NCI-H146 treated with DMSO at 0.1 percent for 48 hours (cell line): ENCODE measurements around the gene SMOC2.
"Not testable (repeated sequence)": the region's sequence is repeated elsewhere in the genome, so short reads cannot be mapped to it uniquely, and the experiment has no call there.

Source experiments
- DNase-seq: peaks from one replicate; lab custom pipeline; 2025; ENCODE audit not compliant: unreplicated experiment; lab: John Stamatoyannopoulos, UW

Gene SMOC2

GRCh38 chr6:168699631-168700295 lies 258.8 kb downstream of the SMOC2 start:
- DNase-seq = peak; percentile 48

DNA sequence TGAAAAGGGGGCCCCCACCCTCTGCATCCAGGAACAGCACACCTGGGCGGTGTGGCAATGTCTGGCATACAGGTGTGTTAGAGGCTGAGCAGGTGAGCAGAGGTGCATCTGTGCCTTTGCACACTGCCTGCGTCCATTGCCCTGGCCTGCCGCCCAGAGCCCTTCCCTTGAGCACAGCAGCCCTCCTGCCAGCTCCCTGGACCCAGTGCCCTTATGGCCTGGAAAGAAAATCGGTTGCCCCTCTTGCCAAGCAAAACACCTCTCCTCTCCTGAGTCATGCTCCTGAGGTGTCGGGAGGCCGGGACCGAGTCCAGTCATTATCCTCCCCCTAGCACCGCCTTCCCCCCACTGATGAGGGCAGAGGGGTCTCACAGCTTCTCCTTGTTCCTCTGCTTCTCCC lies 259.9 kb downstream of the SMOC2 start:
- no peak for DNase-seq

GRCh38 chr6:168703990-168704389 lies 263.0 kb downstream of the SMOC2 start:
- DNase-seq = no peak

- no peak for DNase-seq
Observed at GRCh38 chr6:168704678-168705077, 263.7 kb downstream of the SMOC2 start.

DNA sequence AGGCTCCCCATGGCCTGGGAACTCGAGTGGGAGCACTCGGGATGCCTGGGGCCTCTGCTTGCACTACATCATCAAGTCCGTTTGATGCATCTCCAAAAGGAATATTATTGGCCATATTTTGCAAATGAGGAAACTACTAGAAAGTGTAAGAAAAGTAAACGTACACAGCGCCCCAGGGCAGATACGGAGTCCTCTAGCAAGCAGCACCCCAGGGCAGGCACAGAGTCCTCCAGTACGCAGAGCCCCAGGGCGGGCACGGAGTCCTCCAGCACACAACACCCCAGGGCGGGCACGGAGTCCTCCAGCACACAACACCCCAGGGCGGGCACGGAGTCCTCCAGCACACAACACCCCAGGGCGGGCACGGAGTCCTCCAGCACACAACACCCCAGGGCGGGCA lies 264.3 kb downstream of the SMOC2 start:
- not testable (repeated sequence) for DNase-seq

DNA sequence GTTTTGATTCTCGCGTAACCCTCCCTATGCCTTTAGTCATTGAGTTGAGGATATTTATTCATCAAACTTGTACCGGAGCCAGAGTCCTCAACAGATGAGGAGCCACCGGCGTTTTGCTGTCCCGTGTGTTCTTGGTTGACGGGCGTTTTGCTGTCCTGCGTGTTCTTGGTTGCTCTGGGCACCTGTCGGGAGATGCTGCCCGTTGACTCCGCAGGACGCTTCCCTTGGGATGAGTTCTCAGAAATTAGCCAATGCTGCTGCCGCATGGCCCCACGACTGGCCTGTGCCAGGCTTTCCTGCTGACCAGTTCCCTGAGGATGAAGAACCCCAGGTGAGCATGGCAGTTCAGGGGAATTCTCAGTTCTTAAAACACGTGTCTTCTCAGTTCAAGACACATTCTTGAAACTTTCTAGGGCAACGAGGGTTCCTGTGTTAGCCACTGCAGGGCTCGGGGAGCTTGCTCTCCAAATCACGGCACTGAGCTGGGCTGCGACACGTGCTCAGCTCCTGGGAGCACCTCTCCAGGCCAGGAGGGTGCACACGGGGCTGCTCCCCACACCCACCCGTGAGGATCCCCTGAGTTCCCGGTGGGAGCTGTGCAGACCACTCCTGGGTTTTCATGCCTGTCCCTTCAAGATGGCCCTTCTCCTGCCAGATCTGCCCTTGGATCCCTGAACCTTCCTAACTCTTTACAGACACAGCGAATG lies 265.6 kb downstream of the SMOC2 start:
- DNase-seq = no peak

DNA sequence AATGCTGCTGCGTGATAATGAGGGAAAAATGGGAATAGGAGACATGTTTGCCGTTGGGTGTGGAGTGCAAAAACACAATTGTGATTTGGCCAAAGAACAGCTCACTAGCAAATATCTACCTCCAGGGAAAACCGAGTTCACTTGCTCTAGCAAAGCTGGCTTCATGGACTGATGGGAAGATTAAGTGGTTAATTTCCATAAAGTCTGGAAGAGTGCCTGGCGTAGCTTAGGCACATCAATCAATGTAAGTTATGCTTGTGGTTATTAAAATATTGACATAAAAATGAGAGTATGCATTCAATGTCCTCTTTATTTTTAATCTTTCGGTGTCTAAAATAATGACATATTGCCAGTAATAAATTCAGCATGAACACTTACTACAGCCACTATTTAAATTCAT lies 267.5 kb downstream of the SMOC2 start:
- no peak for DNase-seq

DNA sequence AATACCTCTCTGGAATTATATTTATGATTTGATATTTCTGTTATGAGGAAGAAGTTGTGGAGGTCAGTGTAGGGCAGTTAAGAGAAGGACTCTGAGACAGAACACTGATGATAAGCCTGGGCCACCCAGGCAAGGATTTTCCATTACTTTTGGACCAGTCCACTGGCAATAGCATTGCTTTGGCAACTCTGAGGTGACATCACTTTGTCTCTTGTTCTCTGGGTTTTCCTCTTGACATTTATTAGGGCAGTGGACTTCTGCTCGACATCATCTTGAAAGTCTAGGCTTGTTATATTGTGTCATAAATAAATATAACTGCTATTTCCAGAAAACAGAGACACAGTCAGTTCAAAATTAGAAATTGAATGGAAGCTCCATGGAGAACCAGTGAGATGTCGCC lies 268.0 kb downstream of the SMOC2 start:
- DNase-seq = no peak

- DNase-seq = no peak
Observed at GRCh38 chr6:168709390-168709789, 268.4 kb downstream of the SMOC2 start.

- DNase-seq = no peak
Observed at GRCh38 chr6:168709991-168710390, 269.0 kb downstream of the SMOC2 start.

DNA sequence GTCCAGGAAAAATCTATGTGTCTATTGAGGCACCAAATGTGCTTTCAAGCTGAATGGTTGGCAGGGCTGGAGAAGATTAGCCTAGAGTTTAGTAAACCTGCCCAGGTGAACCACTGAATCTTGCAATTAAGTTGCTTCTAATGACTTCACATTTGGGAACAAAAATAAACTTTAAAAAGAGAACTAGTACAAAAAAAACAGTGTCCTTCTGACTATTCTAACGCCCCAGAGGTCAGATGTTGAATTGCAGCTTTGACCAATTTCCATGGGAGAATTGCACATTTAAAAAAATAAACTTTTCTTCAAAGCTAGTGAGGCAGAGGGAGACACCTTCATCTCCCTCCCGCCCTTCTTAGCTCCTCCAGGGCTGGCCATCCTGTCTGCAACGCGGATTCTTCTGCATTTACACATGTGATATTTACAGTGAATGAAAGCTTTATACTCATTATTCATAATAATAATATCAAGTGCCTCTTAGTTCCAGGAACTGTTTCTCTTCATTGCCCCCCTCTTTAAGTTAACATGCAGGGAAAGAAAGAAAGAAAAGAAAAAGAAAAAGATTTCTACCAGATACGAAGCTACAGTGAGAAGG lies 270.2 kb downstream of the SMOC2 start:
- no peak for DNase-seq

GRCh38 chr6:168711666-168712300 lies 270.8 kb downstream of the SMOC2 start:
- no peak for DNase-seq

DNA sequence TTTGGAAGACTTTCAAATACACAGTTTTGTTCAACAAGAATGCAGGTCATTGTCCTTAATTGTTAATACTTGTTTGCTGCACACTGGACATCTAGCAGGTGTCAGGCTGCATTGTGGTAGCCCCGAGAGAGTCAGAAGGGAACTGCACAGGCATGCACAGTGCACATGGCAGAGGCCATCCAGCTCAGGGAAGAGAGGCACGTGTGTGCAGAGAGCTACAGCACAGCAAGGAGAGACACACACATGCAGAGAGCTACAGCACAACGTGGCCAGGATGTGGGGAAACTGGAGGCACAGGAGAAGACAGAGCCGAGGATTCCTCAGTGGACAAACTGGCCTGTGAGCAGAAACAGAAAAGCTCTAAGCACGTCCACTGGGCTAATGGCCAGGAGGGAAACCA lies 272.0 kb downstream of the SMOC2 start:
- no peak for DNase-seq

DNA sequence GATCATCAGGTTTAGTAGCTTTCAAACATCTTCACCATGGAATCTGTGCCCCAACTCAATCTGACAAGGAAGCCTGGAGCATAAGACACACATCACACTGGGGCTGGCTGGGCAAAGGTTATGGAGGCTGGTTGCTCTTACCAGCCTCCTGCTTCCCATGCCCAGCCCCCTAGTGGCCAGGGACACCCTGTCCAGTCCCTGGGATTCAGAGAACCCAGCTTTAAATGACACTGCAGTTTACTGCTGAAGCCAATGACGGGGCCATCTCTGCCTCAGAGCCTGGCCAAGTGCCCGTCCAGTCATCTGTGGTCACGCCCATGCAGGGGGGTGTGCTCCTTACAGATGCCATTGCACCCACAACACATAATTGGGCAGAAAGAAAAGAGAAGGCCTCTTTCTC lies 272.9 kb downstream of the SMOC2 start:
- DNase-seq = no peak

- no peak for DNase-seq
Observed at GRCh38 chr6:168714547-168715260, 273.7 kb downstream of the SMOC2 start.

DNA sequence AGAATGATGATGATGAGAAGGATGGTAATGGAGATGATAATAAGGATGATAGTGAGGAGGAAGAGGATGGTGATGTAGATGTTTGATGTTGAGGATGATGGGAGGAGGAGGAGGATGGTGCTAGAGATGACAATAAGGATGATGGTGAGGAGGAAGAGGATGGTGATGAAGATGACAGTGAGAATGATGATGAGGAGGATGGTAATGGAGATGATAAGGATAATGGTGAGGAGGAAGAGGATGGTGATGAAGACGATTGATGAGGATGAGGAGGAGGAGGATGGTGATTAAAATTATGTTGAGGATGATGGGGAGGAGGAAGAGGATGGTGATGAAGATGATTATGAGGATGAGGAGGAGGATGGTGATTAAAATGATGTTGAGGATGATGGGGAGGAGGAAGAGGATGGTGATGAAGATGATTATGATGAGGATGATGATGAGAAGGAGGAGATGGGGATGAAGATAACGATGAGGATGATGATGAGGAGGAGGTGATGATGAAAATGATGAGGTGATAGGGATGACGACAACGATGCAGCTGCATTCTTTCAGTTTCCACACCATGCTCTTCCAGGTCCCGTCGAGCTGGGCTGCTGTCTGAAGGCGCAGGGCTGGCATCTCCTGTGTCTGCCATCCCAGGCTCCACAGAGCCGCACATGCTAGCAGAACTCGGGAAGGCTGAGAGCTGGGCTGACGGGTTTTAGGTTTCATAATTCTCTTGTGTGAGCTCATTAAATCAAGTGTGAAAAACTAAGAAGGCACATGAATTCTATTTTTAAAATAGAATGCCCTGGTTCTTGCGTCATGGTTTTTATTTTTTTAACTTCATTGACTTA lies 274.9 kb downstream of the SMOC2 start:
- peak; percentile 34 for DNase-seq

DNA sequence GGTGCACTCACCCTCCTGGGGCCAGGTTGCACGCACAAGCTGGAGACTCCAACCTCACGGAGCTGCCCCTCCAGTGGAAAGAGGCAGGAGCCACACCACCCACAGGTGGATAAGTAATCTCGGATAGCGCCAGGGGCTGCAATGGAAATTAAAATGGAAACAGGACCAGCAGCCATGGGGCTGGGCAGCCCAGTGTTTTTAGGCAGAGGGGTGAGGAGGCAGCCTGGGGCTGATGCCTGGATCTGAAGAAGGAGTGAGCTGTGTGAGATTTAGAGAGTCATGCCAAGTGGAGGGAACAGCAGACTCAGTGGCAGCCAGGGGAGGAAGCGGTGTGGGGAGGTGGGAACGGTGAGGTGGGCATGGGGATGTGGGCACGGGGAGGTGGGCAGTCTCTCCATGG lies 275.6 kb downstream of the SMOC2 start:
- DNase-seq = no peak

GRCh38 chr6:168717491-168717890 lies 276.5 kb downstream of the SMOC2 start:
- DNase-seq = no peak
